Cerebellar nuclear complex (tissue), 1 donor: ENCODE measurements around the gene ZFP90.
"Not testable (repeated sequence)": the region's sequence is repeated elsewhere in the genome, so short reads cannot be mapped to it uniquely, and the experiment has no call there.

Source experiments
- DNase-seq, 2 experiments: peaks; one replicate each; lab custom pipeline; 2025; lab: John Stamatoyannopoulos, UW

The ZFP90 gene

GRCh38 chr16:68538880-68539701, at the start of gene ZFP90:
Gene ZFP90, plus strand, starts transcription at chr16:68539291. Its CDS starts 502 bp downstream, at chr16:68539793.
- DNase-seq = peak; percentile 25 to 32

GRCh38 chr16:68490358-68490757, 48.7 kb upstream of the ZFP90 start:
- no peak for DNase-seq

DNA sequence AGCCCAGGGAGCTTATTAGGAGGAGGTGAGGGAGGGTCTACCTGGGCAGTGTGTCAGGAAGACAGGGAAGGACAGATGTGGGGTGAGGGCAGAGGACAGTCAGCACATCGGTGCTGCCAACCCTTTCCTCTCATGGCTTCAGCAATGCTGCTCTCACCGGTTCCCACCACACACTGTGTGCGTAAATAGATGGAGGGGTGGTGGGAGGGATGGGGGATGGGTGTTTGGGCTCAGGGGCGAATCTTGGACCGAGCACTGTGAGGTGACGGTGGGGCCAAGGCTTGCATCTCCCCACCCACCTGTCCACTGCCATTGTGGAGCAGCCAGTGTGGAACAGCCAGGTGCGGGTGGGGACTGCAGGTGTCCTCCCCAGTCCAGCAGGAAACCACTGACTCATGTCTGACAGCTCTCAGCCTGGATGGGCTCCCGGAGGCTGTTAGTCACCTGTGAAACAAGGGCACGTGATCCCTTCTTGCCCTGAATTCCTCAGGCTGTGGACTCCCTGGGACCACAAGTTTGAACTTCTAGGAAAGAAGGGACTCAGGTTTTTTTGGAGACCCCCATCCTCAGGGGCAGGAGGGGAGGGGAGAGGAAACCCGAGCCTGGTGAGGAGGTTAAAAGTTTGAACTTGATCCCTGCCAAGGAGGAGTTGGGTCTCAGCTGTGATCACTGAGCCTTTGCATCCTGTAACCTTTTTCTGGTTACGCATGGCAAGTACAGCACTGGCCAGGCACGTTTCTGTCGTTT, 48.1 kb upstream of the ZFP90 start:
- no peak for DNase-seq

- DNase-seq = no peak
Observed at GRCh38 chr16:68491576-68491950, 47.5 kb upstream of the ZFP90 start.

- DNase-seq = no peak
Observed at GRCh38 chr16:68492151-68492542, 46.9 kb upstream of the ZFP90 start.

- no peak for DNase-seq
Observed at GRCh38 chr16:68492543-68493411, 46.3 kb upstream of the ZFP90 start.

DNA sequence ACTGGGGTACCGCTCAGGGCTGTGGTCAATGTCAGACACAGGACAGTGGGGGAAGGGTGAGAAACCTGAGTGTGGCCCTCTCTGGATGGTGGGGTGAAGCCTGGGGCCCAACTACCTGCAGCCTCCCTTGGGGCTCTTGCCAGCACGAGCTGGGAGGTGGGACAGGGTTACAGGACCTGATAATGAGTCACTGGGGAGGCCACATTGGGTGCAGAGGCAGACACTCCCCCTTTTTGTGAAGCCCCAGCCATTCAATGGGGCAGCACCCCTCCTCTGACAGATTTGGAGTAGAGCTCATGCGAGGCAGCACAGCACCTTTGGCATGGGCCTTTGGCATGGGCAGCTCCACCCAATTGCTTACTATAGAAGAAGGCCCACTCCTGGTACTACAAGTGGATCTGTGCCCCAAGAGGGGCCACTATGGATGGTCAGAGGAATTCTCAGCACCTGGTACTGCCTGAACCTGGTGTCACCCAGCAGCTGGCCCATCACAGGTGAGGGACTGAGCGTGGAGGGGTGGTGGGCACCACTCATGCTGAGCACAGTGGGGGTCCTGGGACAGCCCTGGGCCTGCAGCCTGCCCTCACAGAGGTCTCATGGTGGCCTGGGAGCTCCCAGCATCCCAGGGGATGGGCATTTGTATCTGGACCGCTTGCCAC, 45.5 kb upstream of the ZFP90 start:
- DNase-seq = no peak

- DNase-seq = not testable (repeated sequence)
Observed at GRCh38 chr16:68494261-68494660, 44.8 kb upstream of the ZFP90 start.

- no peak for DNase-seq
Observed at GRCh38 chr16:68496689-68497088, 42.4 kb upstream of the ZFP90 start.

- DNase-seq = no peak
Observed at GRCh38 chr16:68499006-68499405, 40.1 kb upstream of the ZFP90 start.

DNA sequence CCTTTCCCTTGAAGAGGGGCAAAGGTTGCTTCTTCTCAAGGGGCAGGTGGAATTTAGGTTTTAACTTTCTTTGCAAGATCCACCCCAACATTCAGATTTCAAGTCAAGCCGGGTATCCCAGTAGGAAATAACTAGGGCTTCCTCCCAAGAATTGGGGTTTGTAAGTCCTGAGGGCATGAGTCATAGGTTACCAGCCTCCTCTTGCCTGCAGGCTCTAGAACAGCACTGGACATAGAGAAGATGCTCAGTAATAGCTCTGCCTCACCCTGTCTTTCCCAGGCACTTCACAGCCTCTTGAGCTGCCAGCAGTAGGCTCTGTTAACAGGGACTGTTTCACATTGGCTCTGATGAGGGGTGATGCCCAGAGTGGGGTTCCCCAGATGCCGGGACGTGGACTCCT, 35.8 kb upstream of the ZFP90 start:
- DNase-seq = no peak

GRCh38 chr16:68504066-68504465, 35.0 kb upstream of the ZFP90 start:
- DNase-seq = no peak

DNA sequence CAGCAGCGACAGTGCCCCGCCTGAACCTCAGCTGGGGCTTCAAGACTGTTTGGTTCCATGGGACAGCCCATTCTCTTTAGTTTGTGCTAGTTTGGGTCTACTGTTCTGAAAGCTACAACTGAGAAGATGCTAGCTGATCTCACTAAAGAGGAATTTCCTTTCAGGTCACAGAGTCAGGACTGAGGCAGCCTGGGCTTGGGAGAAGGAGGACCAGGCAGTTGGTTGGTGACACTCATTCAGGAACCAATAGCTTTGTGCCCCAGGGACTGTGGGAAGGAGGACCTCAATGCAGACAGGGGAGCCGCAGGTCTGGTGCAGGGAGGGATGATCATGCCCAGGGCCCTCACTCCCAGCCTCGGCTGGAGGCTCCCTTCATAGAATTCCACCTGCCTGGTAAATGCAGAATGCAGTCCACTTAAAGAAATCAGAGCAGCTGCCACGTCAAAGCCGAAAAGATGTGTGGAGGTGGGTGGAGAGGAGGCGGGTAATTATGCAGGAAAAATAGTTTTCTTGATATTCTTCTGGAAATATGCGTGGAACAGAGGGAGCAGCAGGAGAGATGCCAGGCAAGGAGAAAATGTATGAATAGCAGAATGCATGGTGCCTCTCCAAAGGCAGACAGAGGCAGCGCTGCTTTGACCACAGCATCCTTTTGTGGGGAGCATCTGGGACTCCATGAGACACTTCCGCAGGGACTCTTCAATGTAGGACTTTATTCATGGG, 32.6 kb upstream of the ZFP90 start:
- DNase-seq = no peak

DNA sequence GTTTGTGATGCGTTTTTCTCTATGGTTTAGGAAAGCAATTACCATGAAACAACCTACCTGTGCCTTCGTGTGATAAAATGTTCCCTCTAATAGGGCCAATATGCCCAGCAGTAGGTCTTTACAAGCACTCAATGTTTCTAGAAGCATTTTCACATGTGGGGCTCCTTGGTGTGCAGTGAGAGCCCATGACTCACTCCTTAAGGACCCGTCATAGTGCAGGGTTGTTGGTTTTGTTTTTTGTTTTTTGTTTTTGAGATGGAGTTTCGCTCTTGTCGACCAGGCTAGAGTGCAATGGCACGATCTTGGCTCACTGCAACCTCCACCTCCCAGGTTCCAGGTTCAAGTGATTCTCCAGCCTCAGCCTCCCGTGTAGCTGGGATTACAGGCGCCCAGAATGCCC, 31.1 kb upstream of the ZFP90 start:
- no peak for DNase-seq

DNA sequence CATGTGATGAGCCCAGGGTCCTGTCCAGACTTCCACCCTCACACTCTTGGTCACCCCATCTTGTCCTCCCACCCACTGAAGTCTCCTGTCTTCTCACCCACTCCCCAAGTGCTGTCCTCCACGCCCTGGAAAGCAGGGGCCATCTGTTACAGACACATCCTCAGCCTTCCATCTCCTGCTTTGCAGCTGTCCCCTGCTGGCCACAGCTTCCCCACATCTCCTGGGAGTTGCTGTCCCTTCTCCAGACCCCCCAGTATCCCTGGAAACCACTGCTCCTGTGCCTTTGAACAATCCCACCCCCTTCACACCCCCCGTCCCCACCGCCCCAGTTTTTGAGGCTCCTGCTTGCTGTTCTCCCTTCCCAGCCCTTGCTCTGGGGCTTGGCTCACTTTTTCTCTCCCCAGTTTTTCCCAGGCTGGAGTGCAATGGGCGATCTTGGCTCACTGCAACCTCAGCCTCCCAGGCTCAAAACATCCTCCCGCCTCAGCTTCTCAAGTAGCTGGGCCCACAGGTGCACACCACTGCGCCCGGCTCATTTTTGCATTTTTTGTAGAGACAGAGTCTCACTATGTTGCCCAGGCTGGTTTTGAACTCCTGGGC, 30.4 kb upstream of the ZFP90 start:
- DNase-seq = no peak

- no peak for DNase-seq
Observed at GRCh38 chr16:68509381-68509780, 29.7 kb upstream of the ZFP90 start.

DNA sequence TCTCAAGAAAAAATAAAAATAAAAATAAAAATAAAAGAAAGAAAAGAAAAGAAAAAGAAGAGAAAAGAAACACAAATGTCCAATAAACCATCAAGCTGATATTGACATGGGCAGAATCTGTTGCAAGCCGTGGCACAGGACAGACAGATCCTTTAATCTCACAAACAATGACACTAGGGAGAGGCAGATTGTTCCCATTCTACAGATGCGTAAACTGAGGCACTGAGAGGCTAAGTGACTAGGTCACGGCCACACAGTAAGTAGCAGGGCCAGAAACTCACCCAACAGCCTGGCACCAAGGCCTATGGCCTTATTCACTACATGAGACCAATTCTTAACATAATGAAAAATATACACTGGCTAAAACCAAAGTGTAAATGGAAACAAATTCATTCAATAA, 28.3 kb upstream of the ZFP90 start:
- no peak for DNase-seq

GRCh38 chr16:68512183-68512582, 26.9 kb upstream of the ZFP90 start:
- DNase-seq = no peak

- no peak for DNase-seq
Observed at GRCh38 chr16:68512742-68513141, 26.3 kb upstream of the ZFP90 start.

- DNase-seq = no peak
Observed at GRCh38 chr16:68514511-68514910, 24.6 kb upstream of the ZFP90 start.
